ENCODE measurements around the gene ZMYND11. TPM values are rescaled to one million over a fixed set of nuclear protein-coding genes. Genes with fewer than 3 reads are reported as not detected.
A peak's percentile ranks its signal among the peaks of the same experiment; 100 is the strongest.

The ZMYND11 gene
- total and polyA plus RNA-seq, 2 donors from 2014 or later, result 32.7 to 80.7 TPM

DNA sequence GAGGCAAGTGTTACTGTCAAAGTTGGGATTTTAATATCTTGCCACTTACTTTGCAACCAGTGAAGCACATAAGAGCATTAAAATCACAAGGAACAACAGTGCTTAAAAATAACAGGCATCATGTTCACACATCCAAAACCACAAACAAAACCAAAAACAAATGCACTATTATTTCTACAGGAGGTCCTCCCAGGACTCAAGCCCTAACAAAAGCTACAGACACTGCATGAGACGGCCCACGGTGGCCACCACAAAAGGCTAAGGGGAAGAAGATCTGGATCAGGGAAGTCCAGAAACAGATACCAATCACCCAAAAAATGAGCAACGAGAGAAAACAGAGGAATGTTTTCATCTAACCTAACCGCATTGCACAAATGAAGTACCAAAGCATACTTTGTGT lies 158.4 kb downstream of the ZMYND11 start:
- Histone ChIP-seq H3K4me3 (ENCODE audit: low read length in 3 of 3) (no peak overlapping the region), H3K36me3 (ENCODE audit: control insufficient read depth in 2 of 3, insufficient read depth in 3 of 3, low read length in 3 of 3) (peaks cover 3 to 11% (median 6%) of the 10 kb centered on the region in 3 donors), H3K9me3 (ENCODE audit: control insufficient read depth in 2 of 3, insufficient read depth in 1 of 3, low read length in 3 of 3) (no peaks in the 10 kb centered on the region), H3K27ac (ENCODE audit: low read depth in 2 of 2, low read length in 2 of 2) (no peak overlapping the region), H3K27me3 (ENCODE audit: control insufficient read depth, insufficient read depth, low read length) (no peaks in the 10 kb centered on the region), H3K9ac (ENCODE audit: low read length in 3 of 3) (no peak overlapping the region), H3K4me1 (ENCODE audit: control insufficient read depth in 2 of 3, insufficient read depth in 2 of 3, low read depth in 1 of 3, low read length in 3 of 3) (peaks cover 0 to 2% (median 0%) of the 10 kb centered on the region in 3 donors)
- no peak for FAIRE-seq
- TF ChIP-seq, protein P1, sequence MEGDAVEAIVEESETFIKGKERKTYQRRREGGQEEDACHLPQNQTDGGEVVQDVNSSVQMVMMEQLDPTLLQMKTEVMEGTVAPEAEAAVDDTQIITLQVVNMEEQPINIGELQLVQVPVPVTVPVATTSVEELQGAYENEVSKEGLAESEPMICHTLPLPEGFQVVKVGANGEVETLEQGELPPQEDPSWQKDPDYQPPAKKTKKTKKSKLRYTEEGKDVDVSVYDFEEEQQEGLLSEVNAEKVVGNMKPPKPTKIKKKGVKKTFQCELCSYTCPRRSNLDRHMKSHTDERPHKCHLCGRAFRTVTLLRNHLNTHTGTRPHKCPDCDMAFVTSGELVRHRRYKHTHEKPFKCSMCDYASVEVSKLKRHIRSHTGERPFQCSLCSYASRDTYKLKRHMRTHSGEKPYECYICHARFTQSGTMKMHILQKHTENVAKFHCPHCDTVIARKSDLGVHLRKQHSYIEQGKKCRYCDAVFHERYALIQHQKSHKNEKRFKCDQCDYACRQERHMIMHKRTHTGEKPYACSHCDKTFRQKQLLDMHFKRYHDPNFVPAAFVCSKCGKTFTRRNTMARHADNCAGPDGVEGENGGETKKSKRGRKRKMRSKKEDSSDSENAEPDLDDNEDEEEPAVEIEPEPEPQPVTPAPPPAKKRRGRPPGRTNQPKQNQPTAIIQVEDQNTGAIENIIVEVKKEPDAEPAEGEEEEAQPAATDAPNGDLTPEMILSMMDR (IDR thresholded peaks at IDR 0.05; ENCODE audit: borderline replicate concordance, extremely low read depth, insufficient read depth), result no peak
- intact Hi-C loops (cut with DNase I), result no loop called here
- DNase-seq, result no peak

DNA sequence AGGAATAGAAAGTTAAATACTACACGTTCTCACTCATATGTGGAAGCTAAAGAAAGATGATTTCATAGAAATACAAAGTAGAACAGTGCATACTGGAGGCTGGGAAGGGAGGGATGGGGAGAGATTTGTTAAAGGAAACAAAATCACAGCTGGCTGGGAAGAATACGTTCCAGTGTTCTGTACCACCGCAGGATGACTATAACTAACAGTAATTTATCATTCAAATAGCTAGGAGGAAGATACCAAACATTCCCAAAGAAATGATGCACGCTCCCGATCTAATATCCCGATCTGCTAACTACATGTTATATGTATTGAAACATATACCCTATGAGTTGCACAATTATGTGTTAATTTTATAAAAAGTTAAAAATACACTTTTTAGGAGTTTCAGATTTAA lies 162.3 kb downstream of the ZMYND11 start:
- H3K4me3 ChIP-seq (ENCODE audit: low read length in 3 of 3), result no peak overlapping the region
- H3K9me3 ChIP-seq (ENCODE audit: control insufficient read depth in 2 of 3, insufficient read depth in 1 of 3, low read length in 3 of 3), result no peaks in the 10 kb centered on the region
- TF ChIP-seq, protein P1 (IDR thresholded peaks at IDR 0.05; ENCODE audit: borderline replicate concordance, extremely low read depth, insufficient read depth), result no peak
- no peak overlapping the region for H3K9ac ChIP-seq (ENCODE audit: low read length in 3 of 3)
- intact Hi-C loops (cut with DNase I), result no loop called here
- H3K4me1 ChIP-seq (ENCODE audit: control insufficient read depth in 2 of 3, insufficient read depth in 2 of 3, low read depth in 1 of 3, low read length in 3 of 3), result no peaks in the 10 kb centered on the region
- FAIRE-seq (no peak), DNase-seq (no peak)
- no peaks in the 10 kb centered on the region for H3K27me3 ChIP-seq (ENCODE audit: control insufficient read depth, insufficient read depth, low read length)
- H3K27ac ChIP-seq (ENCODE audit: low read depth in 2 of 2, low read length in 2 of 2), result no peak overlapping the region
- H3K36me3 ChIP-seq (ENCODE audit: control insufficient read depth in 2 of 3, insufficient read depth in 3 of 3, low read length in 3 of 3), result peaks cover 0 to 16% (median 4%) of the 10 kb centered on the region in 3 donors

DNA sequence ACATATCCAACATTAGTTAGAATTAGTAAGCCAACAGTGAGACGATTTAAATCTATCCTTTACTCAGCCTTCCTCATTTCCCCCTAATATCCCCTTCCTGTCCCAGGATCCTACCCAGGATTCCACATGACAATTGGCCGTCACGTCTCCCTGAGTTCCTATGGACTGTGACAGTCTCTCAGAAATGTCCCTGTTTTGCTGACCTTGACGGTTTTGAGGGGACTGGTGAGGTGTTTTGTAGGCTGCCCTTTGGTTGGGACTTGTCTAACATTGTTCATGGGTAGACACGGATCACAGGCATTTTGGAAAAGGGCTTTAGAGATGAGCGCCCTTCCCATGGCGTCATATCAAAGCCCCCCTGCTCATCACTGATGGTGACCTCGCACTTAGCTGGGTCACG lies 162.8 kb downstream of the ZMYND11 start:
- Histone ChIP-seq H3K27me3 (ENCODE audit: control insufficient read depth, insufficient read depth, low read length) (no peaks in the 10 kb centered on the region), H3K36me3 (ENCODE audit: control insufficient read depth in 2 of 3, insufficient read depth in 3 of 3, low read length in 3 of 3) (peaks cover 3 to 19% (median 8%) of the 10 kb centered on the region in 3 donors), H3K9me3 (ENCODE audit: control insufficient read depth in 2 of 3, insufficient read depth in 1 of 3, low read length in 3 of 3) (no peaks in the 10 kb centered on the region), H3K9ac (ENCODE audit: low read length in 3 of 3) (no peak overlapping the region), H3K4me3 (ENCODE audit: low read length in 3 of 3) (no peak overlapping the region), H3K27ac (ENCODE audit: low read depth in 2 of 2, low read length in 2 of 2) (no peak overlapping the region), H3K4me1 (ENCODE audit: control insufficient read depth in 2 of 3, insufficient read depth in 2 of 3, low read depth in 1 of 3, low read length in 3 of 3) (no peaks in the 10 kb centered on the region)
- TF ChIP-seq, protein P1 (IDR thresholded peaks at IDR 0.05; ENCODE audit: borderline replicate concordance, extremely low read depth, insufficient read depth), result no peak
- FAIRE-seq (no peak), DNase-seq (peak in 1 of 5 donors; percentile 41)
- intact Hi-C loops (cut with DNase I), result no loop called here

DNA sequence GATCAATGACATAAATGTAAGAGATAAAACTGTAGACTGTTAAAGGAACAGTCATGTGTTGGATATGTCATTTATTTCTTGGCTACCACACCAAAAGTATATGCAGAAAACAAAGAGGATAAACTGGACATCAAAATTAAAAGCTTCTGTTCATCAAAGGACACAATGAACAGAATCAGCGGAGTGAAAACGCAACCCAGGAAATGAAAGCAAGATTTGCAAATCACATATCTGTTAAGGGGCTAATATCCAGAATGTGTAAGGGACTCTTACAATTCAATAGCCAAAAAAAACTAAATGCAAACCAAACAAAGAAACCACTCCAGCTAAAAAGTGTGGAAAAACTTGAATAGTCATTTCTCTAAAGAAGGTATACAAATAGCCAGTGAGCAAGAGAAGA lies 164.3 kb downstream of the ZMYND11 start:
- no peak for FAIRE-seq
- Histone ChIP-seq H3K9ac (ENCODE audit: low read length in 3 of 3) (no peak overlapping the region), H3K4me1 (ENCODE audit: control insufficient read depth in 2 of 3, insufficient read depth in 2 of 3, low read depth in 1 of 3, low read length in 3 of 3) (no peaks in the 10 kb centered on the region), H3K9me3 (ENCODE audit: control insufficient read depth in 2 of 3, insufficient read depth in 1 of 3, low read length in 3 of 3) (no peaks in the 10 kb centered on the region), H3K4me3 (ENCODE audit: low read length in 3 of 3) (no peak overlapping the region), H3K27me3 (ENCODE audit: control insufficient read depth, insufficient read depth, low read length) (no peaks in the 10 kb centered on the region), H3K36me3 (ENCODE audit: control insufficient read depth in 2 of 3, insufficient read depth in 3 of 3, low read length in 3 of 3) (peaks cover 3 to 14% (median 10%) of the 10 kb centered on the region in 3 donors), H3K27ac (ENCODE audit: low read depth in 2 of 2, low read length in 2 of 2) (no peak overlapping the region)
- intact Hi-C loops (cut with DNase I), result no loop called here
- DNase-seq, result no peak
- TF ChIP-seq, protein P1 (IDR thresholded peaks at IDR 0.05; ENCODE audit: borderline replicate concordance, extremely low read depth, insufficient read depth), result no peak

All from kidney (tissue), 14 donors.